Tibial artery (tissue), 4 donors: ENCODE results near the gene HPSE.

ENCODE experiments used
- DNase-seq, 2 donors: peaks; one replicate each; pipeline ENCODE4 v3.0.0-alpha.2; 2019
- H3K27ac ChIP-seq, 2 donors: fragments of 200-600 bp; sonication (generic) in 1 of 2; 1 replicate in 1 of 2; 2 replicates in 1 of 2; pipeline ENCODE4 v1.5.1; 2018 to 2019; ENCODE audit warnings: mild to moderate bottlenecking in 1 of 2
- H3K27me3 ChIP-seq, 2 donors: fragments of 200-600 bp; sonication (generic) in 1 of 2; one replicate each; pipeline versions ENCODE4 v1.5.1 to v1.6.0; 2016 to 2019
- H3K36me3 ChIP-seq, 3 donors: fragments of 200-600 bp; sonication (generic) in 2 of 3; one replicate each; pipeline ENCODE4 v1.5.1; 2016 to 2019; ENCODE audit warnings: mild to moderate bottlenecking in 2 of 3
- H3K4me1 ChIP-seq, 4 donors: fragments of 200-600 bp; sonication (generic) in 2 of 4; 1 replicate in 3 of 4; 2 replicates in 1 of 4; pipeline ENCODE4 v1.5.1; 2016 to 2019
- H3K4me3 ChIP-seq, 2 donors: fragments of 200-600 bp; sonication (generic) in 1 of 2; 1 replicate in 1 of 2; 2 replicates in 1 of 2; pipeline ENCODE4 v1.5.1; 2018 to 2019; ENCODE audit warnings: mild to moderate bottlenecking in 2 of 2
- H3K9me3 ChIP-seq, 3 donors: fragments of 200-600 bp; sonication (generic) in 1 of 3; one replicate each; pipeline ENCODE4 v1.5.1; 2016 to 2019
- CTCF ChIP-seq, 2 experiments: fragments of 200-600 bp in 1 of 2; fragments of 450-650 bp in 1 of 2; IDR thresholded peaks; one replicate each; pipeline ENCODE4 v1.5.1; 2017 to 2019; ENCODE audit warnings: antibody characterized with exemption in 2 of 2, mild to moderate bottlenecking in 1 of 2, moderate library complexity in 1 of 2
- intact Hi-C: fragments of 100-400 bp; cut with DNase I; formaldehyde crosslinking; loops from one replicate; pipeline ENCODE4 v1.15.0; 2023; ENCODE audit warnings: low total_unique reads

The HPSE gene

GRCh38 chr4:83262682-83263081, 72.0 kb downstream of the HPSE start:
- peaks cover 0 to 7% (median 4%) of the 10 kb centered on the region in 3 donors for H3K36me3 ChIP-seq
- TF ChIP-seq CTCF (IDR thresholded peaks at IDR 0.05): no peak

GRCh38 chr4:83261307-83261706, 73.3 kb downstream of the HPSE start:
- Histone ChIP-seq H3K27ac (no peak overlapping the region), H3K27me3 (no peaks in the 10 kb centered on the region), H3K36me3 (peaks cover 0 to 2% (median 0%) of the 10 kb centered on the region in 3 donors), H3K9me3 (no peaks in the 10 kb centered on the region), H3K4me3 (no peak overlapping the region), H3K4me1 (peaks cover 0 to 16% (median 2%) of the 10 kb centered on the region in 4 donors)
- TF ChIP-seq CTCF (IDR thresholded peaks at IDR 0.05): no peak
- no peak for DNase-seq
- intact Hi-C loops: no loop called here

More at GRCh38 chr4:83262682-83263081, 72.0 kb downstream of the HPSE start:
- no peak overlapping the region for H3K4me3 ChIP-seq
- H3K27me3 ChIP-seq: no peaks in the 10 kb centered on the region
- H3K27ac ChIP-seq: no peak overlapping the region
- peaks cover 0 to 3% (median 0%) of the 10 kb centered on the region in 4 donors for H3K4me1 ChIP-seq
- intact Hi-C loops: no loop called here
- no peaks in the 10 kb centered on the region for H3K9me3 ChIP-seq
- no peak for DNase-seq

- intact Hi-C loops: loop anchor here (5.0 to 10.0 kb wide), 2 partner anchors 185 to 797 kb away; no protein-coding TSS in a partner anchor
- H3K36me3 ChIP-seq: no peaks in the 10 kb centered on the region
- no peak for TF ChIP-seq CTCF (IDR thresholded peaks at IDR 0.05)
- peaks cover 0 to 30% (median 7%) of the 10 kb centered on the region in 4 donors for H3K4me1 ChIP-seq
- H3K4me3 ChIP-seq: no peak overlapping the region
- H3K27ac ChIP-seq: no peak overlapping the region
- DNase-seq: no peak
- no peaks in the 10 kb centered on the region for H3K9me3 ChIP-seq
- H3K27me3 ChIP-seq: no peaks in the 10 kb centered on the region
Measured at GRCh38 chr4:83259586-83259985, 75.1 kb downstream of the HPSE start.

- intact Hi-C loops: loop anchor here (5.0 to 10.0 kb wide), 2 partner anchors 184 to 796 kb away; no protein-coding TSS in a partner anchor
- H3K4me3 ChIP-seq: no peak overlapping the region
- H3K27ac ChIP-seq: no peak overlapping the region
- no peak for TF ChIP-seq CTCF (IDR thresholded peaks at IDR 0.05)
- H3K27me3 ChIP-seq: no peaks in the 10 kb centered on the region
- no peaks in the 10 kb centered on the region for H3K9me3 ChIP-seq
- no peaks in the 10 kb centered on the region for H3K36me3 ChIP-seq
- peaks cover 0 to 30% (median 7%) of the 10 kb centered on the region in 4 donors for H3K4me1 ChIP-seq
- DNase-seq: no peak
Measured at GRCh38 chr4:83258461-83258860, 76.2 kb downstream of the HPSE start.

GRCh38 chr4:83257811-83258210, 76.8 kb downstream of the HPSE start:
- Histone ChIP-seq H3K36me3 (no peaks in the 10 kb centered on the region), H3K27ac (no peak overlapping the region), H3K9me3 (no peaks in the 10 kb centered on the region), H3K4me1 (peaks cover 0 to 30% (median 7%) of the 10 kb centered on the region in 4 donors), H3K4me3 (no peak overlapping the region), H3K27me3 (no peaks in the 10 kb centered on the region)
- no peak for TF ChIP-seq CTCF (IDR thresholded peaks at IDR 0.05)
- intact Hi-C loops: loop anchor here (5.0 to 10.0 kb wide), 2 partner anchors 183 to 796 kb away; no protein-coding TSS in a partner anchor
- no peak for DNase-seq
